HepG2 (cell line): ENCODE results near the gene HSP90AB1. TPM values are rescaled to one million over a fixed set of nuclear protein-coding genes. Genes with fewer than 3 reads are reported as not detected.
A peak's percentile ranks its signal among the peaks of the same experiment; 100 is the strongest.

Source experiments
- ATAC-seq: fragments of 200-7000 bp; cut with Tn5 transposase; 3 replicates; pipeline ENCODE4 v1.9.1; 2020; ENCODE audit warnings: mild to moderate bottlenecking, moderate library complexity
- BruUV-seq: library from RNA; stranded (reverse); fragments of 400-500 nt; replicated peaks from 2 replicates; lab custom pipeline; 2021; lab: Mats Ljungman, UMichigan
- CTCF ChIA-PET: fragments of 300-600 bp; formaldehyde crosslinking; extraction: SDS; loops from one replicate; lab custom pipeline; 2021; ENCODE audit warnings: low total read pairs, inconsistent platforms, low intra/inter-chr PET ratio; lab: Yijun Ruan, JAX
- POLR2A ChIA-PET: fragments of 350-600 bp; sonication (Branson Sonifier 250); formaldehyde crosslinking; loops from one replicate; lab custom pipeline; 2020; ENCODE audit warnings: antibody characterized with exemption, inconsistent platforms; lab: Yijun Ruan, JAX
- DNase-seq: peaks from one replicate; pipeline ENCODE4 v3.0.0-alpha.2; 2015; ENCODE audit warnings: low spot score
- FAIRE-seq: peaks from 3 replicates; lab custom pipeline; 2011; peaks lifted over from hg19 to GRCh38; lab: Jason Lieb, UNC
- H2AFZ ChIP-seq: one replicate; pipeline ENCODE4 v1.6.1; 2011; ENCODE audit warnings: low read length, inconsistent platforms
- H3K27ac ChIP-seq: fragments of 300-600 bp; 3 replicates; pipeline ENCODE4 v1.8.0; 2011; ENCODE audit warnings: mixed run types, mild to moderate bottlenecking, mixed read lengths, low read length, inconsistent platforms; ENCODE audit not compliant: insufficient read depth; ENCODE audit errors: extremely low read length
- H3K27me3 ChIP-seq, 2 experiments: fragments of 200-600 bp in 1 of 2; 2 replicates in 1 of 2; 3 replicates in 1 of 2; pipeline versions ENCODE4 v1.6.0 to v1.8.0; 2011; ENCODE audit warnings: low read length in 2 of 2, mild to moderate bottlenecking in 2 of 2, moderate library complexity in 2 of 2, inconsistent platforms in 1 of 2; ENCODE audit not compliant: insufficient read depth in 2 of 2, control insufficient read depth in 1 of 2
- H3K36me3 ChIP-seq, 2 experiments: fragments of 200-600 bp in 1 of 2; replicated peaks in 1 of 2; 2 replicates in 1 of 2; 3 replicates in 1 of 2; pipeline versions ENCODE4 v1.5.1 to v1.8.0; 2011; ENCODE audit warnings: low read length in 2 of 2, inconsistent platforms in 1 of 2; ENCODE audit not compliant: insufficient read depth in 2 of 2, control insufficient read depth in 1 of 2
- H3K4me1 ChIP-seq: 2 replicates; pipeline ENCODE4 v1.5.1; 2012; ENCODE audit warnings: low read length, inconsistent platforms; ENCODE audit not compliant: insufficient read depth
- H3K4me2 ChIP-seq: 2 replicates; pipeline ENCODE4 v1.6.0; 2011; ENCODE audit warnings: low read depth, low read length, inconsistent platforms
- H3K4me3 ChIP-seq, 3 experiments: fragments of 200-600 bp in 1 of 3; sonication (generic), shearing (Covaris generic) in 1 of 3; replicated peaks in 1 of 3; 2 replicates each; pipeline ENCODE4 v1.5.1; 2011 to 2016; ENCODE audit warnings: low read length in 3 of 3, inconsistent platforms in 2 of 3, low read depth in 2 of 3, mild to moderate bottlenecking in 2 of 3, control low read depth in 1 of 3, mixed read lengths in 1 of 3; ENCODE audit not compliant: insufficient read depth in 1 of 3
- H3K79me2 ChIP-seq: one replicate; pipeline ENCODE4 v1.6.1; 2011; ENCODE audit warnings: low read length, inconsistent platforms; ENCODE audit not compliant: insufficient read depth
- H3K9ac ChIP-seq: 2 replicates; pipeline ENCODE4 v1.6.0; 2011; ENCODE audit warnings: mild to moderate bottlenecking, low read depth, low read length, inconsistent platforms; ENCODE audit not compliant: insufficient read depth
- H3K9me3 ChIP-seq: 2 replicates; pipeline ENCODE4 v1.5.1; 2012; ENCODE audit warnings: mild to moderate bottlenecking, low read length
- H4K20me1 ChIP-seq: 2 replicates; pipeline ENCODE4 v1.6.0; 2011; ENCODE audit warnings: inconsistent platforms, mild to moderate bottlenecking, low read length, moderate library complexity; ENCODE audit not compliant: insufficient read depth
- CEBPB ChIP-seq: IDR thresholded peaks from 2 replicates; pipeline ENCODE4 v1.6.1; 2011; ENCODE audit warnings: low read depth, low read length, improper control_type of control experiment, borderline replicate concordance
- KLF12 ChIP-seq: sonication (generic); formaldehyde crosslinking; IDR thresholded peaks from 2 replicates; pipeline ENCODE4 v1.4.0; 2020; ENCODE audit warnings: missing genetic modification reagents, borderline replicate concordance
- MED8 ChIP-seq: sonication (generic); formaldehyde crosslinking; IDR thresholded peaks from 2 replicates; pipeline ENCODE4 v1.8.1; 2023; ENCODE audit warnings: mild to moderate bottlenecking, missing genetic modification reagents; ENCODE audit not compliant: insufficient replicate concordance
- REPIN1 ChIP-seq: sonication (generic); formaldehyde crosslinking; IDR thresholded peaks from 2 replicates; pipeline ENCODE4 v1.8.0; 2022; ENCODE audit warnings: missing genetic modification reagents, low read depth, mild to moderate bottlenecking, borderline replicate concordance
- ZBTB33 ChIP-seq: sonication (generic); formaldehyde crosslinking; IDR thresholded peaks from 2 replicates; pipeline ENCODE4 v1.4.0; 2020; ENCODE audit warnings: missing genetic modification reagents
- ZFP90 ChIP-seq: sonication (generic); formaldehyde crosslinking; IDR thresholded peaks from 2 replicates; pipeline ENCODE4 v1.8.0; 2022; ENCODE audit warnings: missing genetic modification reagents, mild to moderate bottlenecking, inconsistent platforms, borderline replicate concordance
- ZNF124 ChIP-seq: sonication (generic); formaldehyde crosslinking; IDR thresholded peaks from 2 replicates; pipeline ENCODE4 v1.4.0; 2020; ENCODE audit warnings: missing genetic modification reagents
- WGBS: methylation state at CpG from one replicate; pipeline ENCODE4 v1.1.6; 2017; ENCODE audit warnings: low lambda C conversion rate; 5-methylcytosine and 5-hydroxymethylcytosine counted together
- in situ Hi-C: cut with HindIII; loops from 2 replicates; pipeline ENCODE4 v1.10.0; 2017; ENCODE audit warnings: low pct_unique_long_range_greater_than_20kb; ENCODE audit not compliant: extremely low pct_ligation_motif_present
- intact Hi-C: fragments of 100-400 bp; cut with micrococcal nuclease; formaldehyde crosslinking; loops from one replicate; pipeline ENCODE4 v1.10.0; 2022; ENCODE audit not compliant: unreplicated experiment
- polyA plus RNA-seq, 8 experiments: library from polyadenylated mRNA; depleted of rRNA in 3 of 8; stranded (reverse) in 7 of 8; unstranded in 1 of 8; fragments of >200 nt; fragmentation: Illumina TruSeq in 4 of 8; extraction: Trizol in 4 of 8; gene quantifications; 2 replicates each; pipeline versions ENCODE4 v1.2.1 to v1.2.3, GENCODE V29; 2011 to 2016; ENCODE audit warnings: low read depth in 4 of 8, missing spikeins in 1 of 8, mixed read lengths in 1 of 8; ENCODE audit not compliant: insufficient read depth in 1 of 8
- total RNA-seq, 5 experiments: library from RNA; depleted of rRNA; stranded (reverse); fragments of >200 nt; fragmentation: Illumina TruSeq; extraction: Trizol; gene quantifications; 2 replicates each; pipeline ENCODE4 v1.2.3, GENCODE V29; 2016; ENCODE audit warnings: low read depth in 1 of 5
- TF ChIP-seq, protein P1 (sequence below): sonication (generic); formaldehyde crosslinking; IDR thresholded peaks from 2 replicates; pipeline ENCODE4 v1.9.0; 2022; ENCODE audit warnings: low read depth, missing genetic modification reagents

The HSP90AB1 gene
- total and polyA plus RNA-seq, 2 of the 13 experiments (the other 11 are each of a cell fraction or from before 2014, with no cell fraction given): 1,325 to 1,472 TPM

- Histone ChIP-seq H3K79me2 (peaks cover 17% of the 10 kb centered on the region), H3K9ac (no peak overlapping the region), H3K27me3 (no peaks in the 10 kb centered on the region), H3K4me3 (no peak overlapping the region), H2AFZ (no peak overlapping the region), H3K27ac (peak overlapping the region; percentile 36)
- CTCF ChIA-PET: no interaction called here
- no peak for ATAC-seq
- TF ChIP-seq REPIN1 (CRISPR knock-in tag): no peak
- TF ChIP-seq ZFP90 (CRISPR knock-in tag): peak; percentile 49; the same call in 1 of the 2 replicates
- TF ChIP-seq, all 625 proteins: peak for 1
- DNase-seq (no peak), FAIRE-seq (no peak)
- no peak overlapping the region for H3K4me2 ChIP-seq
- H3K36me3 ChIP-seq: peaks cover 11 to 24% of the 10 kb centered on the region in 2 experiments
- H3K9me3 ChIP-seq: no peaks in the 10 kb centered on the region
- H3K4me1 ChIP-seq: peaks cover 53% of the 10 kb centered on the region
- no TSS peak for BruUV-seq
- POLR2A ChIA-PET: interaction anchor here (1.5 kb wide), 1 partner anchor 18 kb away, joined by 5 read pairs; the partner anchor contains the start of gene HSP90AB1
- WGBS: 66% methylated on average over 5 of the region's 5 CpGs
- in situ Hi-C loops: no loop called here
- intact Hi-C loops: no loop called here
- no peaks in the 10 kb centered on the region for H4K20me1 ChIP-seq
These were observed 18.1 kb upstream of the HSP90AB1 start for GRCh38 chr6:44228836-44229235.

DNA sequence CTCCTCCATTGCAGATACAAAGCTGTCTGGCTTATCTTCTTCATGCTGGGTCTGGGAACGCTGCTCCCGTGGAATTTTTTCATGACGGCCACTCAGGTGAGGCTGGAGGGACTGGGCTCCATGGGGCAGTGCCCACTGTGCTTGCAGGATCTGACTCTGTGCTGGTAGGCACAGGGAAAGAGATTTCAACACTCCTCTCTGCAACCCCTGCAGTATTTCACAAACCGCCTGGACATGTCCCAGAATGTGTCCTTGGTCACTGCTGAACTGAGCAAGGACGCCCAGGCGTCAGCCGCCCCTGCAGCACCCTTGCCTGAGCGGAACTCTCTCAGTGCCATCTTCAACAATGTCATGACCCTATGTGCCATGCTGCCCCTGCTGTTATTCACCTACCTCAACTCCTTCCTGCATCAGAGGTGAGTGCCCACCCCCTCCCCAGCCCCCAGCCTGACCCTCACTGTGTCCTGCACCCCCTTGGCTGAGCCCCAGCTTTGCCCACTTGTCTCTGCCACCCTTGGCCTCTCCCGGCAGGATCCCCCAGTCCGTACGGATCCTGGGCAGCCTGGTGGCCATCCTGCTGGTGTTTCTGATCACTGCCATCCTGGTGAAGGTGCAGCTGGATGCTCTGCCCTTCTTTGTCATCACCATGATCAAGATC is 17.4 kb upstream of the HSP90AB1 start:
- ATAC-seq: no peak
- Histone ChIP-seq H3K79me2 (peaks cover 13% of the 10 kb centered on the region), H3K4me1 (peaks cover 53% of the 10 kb centered on the region), H3K27ac (no peak overlapping the region), H3K9me3 (no peaks in the 10 kb centered on the region), H3K27me3 (no peaks in the 10 kb centered on the region), H2AFZ (no peak overlapping the region), H3K4me2 (no peak overlapping the region), H3K36me3 (peaks cover 11 to 24% of the 10 kb centered on the region in 2 experiments), H3K4me3 (no peak overlapping the region), H4K20me1 (no peaks in the 10 kb centered on the region), H3K9ac (no peak overlapping the region)
- TF ChIP-seq ZBTB33 (CRISPR knock-in tag): peak; percentile 74; the same call in 1 of the 2 replicates
- TF ChIP-seq ZNF124 (CRISPR knock-in tag): no peak
- peak; percentile 74 for TF ChIP-seq CEBPB
- TF ChIP-seq KLF12: no peak
- TF ChIP-seq, protein P1, sequence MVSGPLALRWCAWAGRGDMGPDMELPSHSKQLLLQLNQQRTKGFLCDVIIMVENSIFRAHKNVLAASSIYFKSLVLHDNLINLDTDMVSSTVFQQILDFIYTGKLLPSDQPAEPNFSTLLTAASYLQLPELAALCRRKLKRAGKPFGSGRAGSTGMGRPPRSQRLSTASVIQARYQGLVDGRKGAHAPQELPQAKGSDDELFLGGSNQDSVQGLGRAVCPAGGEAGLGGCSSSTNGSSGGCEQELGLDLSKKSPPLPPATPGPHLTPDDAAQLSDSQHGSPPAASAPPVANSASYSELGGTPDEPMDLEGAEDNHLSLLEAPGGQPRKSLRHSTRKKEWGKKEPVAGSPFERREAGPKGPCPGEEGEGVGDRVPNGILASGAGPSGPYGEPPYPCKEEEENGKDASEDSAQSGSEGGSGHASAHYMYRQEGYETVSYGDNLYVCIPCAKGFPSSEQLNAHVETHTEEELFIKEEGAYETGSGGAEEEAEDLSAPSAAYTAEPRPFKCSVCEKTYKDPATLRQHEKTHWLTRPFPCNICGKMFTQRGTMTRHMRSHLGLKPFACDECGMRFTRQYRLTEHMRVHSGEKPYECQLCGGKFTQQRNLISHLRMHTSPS (CRISPR knock-in tag): peak; percentile 50; the same call in 1 of the 2 replicates
- peak; percentile 30 for TF ChIP-seq MED8 (CRISPR knock-in tag)
- ChIA-PET CTCF (no interaction called here), POLR2A (interaction anchor here (1.2 kb wide), 1 partner anchor 10 kb away, joined by 4 read pairs; no protein-coding TSS in a partner anchor)
- BruUV-seq: no TSS peak
- intact Hi-C loops (no loop called here), in situ Hi-C loops (no loop called here)
- WGBS: 94% methylated on average over 11 of the region's 11 CpGs
- DNase-seq: no peak
- FAIRE-seq: no peak
